ENCODE measurements around the gene DENND2D.

DNA sequence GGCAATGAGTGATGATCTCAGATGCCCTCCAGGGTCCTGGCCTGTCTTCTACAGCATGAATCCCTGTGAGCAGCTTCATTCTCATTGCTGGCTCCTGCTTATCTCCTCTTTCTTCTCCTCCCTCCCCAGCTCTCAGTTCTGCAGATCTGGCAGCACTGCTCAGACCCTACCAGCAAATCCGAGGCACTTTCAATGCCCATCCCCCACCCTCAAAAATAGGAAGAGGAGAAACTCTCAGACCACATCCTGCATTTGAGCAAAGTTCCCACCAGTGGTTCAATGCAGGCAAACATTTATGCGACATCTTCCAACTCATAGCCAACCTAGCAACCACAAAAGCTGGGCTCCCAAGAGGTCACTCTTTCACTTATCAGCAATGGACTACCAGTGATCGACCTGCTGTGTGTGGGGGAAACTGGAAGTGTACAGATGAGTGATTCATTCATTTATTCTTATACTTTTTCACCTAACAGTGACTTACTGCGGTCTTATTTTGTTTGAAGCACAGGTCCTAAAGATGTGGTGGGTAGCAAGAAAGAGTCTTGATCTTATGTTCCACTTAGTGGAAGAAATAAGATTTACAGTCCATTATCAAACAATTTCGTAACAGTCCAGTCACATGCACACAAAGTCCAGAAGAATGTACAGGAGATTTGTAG, 21.3 kb upstream of the DENND2D start:
- TF ChIP-seq SUZ12 (IDR thresholded peaks at IDR 0.05; ENCODE audit: extremely low read depth, insufficient read depth, insufficient read length) (no peak), ZNF274 (IDR thresholded peaks at IDR 0.05; ENCODE audit: low read depth, low read length) (no peak), YY1 (IDR thresholded peaks at IDR 0.05; ENCODE audit: insufficient read depth, insufficient read length) (no peak)

Data from NT2/D1 (cell line).